Measurements from ENCODE around the gene UBA5.
A peak's percentile ranks its signal among the peaks of the same experiment; 100 is the strongest.

UBA5 gene

DNA sequence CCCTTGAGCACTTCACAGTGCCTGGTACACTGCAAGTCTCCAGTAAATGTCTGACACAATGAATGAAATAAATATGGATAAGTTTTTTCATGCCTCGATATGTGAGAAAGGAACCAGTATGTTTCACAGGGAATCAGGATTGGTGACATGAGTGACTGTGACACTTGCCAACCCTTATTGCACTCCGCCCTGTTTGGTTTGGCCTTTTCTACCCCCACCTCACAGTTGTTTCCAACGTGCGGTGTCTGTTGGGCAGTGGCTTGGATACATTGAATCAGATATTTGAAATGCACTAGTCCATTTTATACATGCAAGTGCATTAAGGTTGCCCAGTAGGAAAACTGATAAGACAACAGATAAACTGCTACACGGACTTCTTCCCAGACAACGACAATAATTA, 60.1 kb downstream of the UBA5 start:
- DNase-seq (ENCODE audit: low read depth in 2 of 2): no peak

GRCh38 chr3:132721479-132722164, 61.5 kb downstream of the UBA5 start:
- no peak for DNase-seq (ENCODE audit: low read depth in 2 of 2)

DNA sequence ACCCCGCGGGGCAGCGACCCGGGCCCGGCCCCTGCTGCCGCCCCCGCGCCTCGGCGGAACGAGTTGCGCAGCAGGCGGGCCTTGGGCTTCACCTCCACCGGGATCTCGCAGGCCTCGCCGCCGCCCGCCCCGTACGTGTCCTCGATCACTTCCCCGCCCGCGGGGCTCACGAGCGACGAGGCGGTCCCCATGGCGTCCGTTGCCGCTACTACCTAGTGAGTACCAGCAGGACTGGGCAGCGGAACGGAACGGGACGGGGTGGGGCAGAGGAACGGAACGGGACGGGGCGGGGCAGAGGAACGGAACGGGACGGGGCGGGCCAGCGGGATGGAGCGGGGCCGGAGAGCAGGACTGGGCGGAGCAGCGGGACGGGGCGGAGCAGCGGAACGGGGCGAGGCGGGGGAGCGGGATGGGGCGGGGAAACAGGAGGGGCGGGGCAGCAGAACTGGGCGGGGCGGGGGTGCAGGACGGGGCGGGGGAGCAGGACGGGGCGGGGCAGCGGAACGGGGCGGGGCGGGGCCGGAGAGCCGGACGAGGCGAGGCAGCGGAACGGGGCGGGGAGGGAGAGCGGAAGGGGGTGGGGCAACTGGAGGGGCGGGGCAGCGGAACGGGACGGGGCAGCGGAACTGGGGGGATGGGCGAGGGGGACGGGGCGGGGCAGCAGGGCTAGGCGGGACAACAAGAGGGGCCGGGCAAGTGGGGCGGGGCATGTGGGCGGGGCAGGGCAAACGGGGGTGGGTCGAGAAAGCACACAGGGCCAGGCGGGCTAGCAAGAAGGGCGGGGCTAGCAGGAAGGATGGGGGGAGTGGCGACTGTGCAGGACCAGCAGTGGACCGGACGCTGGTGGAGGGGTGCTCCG, 62.3 kb downstream of the UBA5 start, which contains the start of gene NPHP3:
TSS of gene NPHP3 (minus strand) at position 245 of the 859 bp plus-strand sequence. CDS start at position 191, 54 bp downstream.
- DNase-seq (ENCODE audit: low read depth in 2 of 2): peak; percentile 90 to 91

DNA sequence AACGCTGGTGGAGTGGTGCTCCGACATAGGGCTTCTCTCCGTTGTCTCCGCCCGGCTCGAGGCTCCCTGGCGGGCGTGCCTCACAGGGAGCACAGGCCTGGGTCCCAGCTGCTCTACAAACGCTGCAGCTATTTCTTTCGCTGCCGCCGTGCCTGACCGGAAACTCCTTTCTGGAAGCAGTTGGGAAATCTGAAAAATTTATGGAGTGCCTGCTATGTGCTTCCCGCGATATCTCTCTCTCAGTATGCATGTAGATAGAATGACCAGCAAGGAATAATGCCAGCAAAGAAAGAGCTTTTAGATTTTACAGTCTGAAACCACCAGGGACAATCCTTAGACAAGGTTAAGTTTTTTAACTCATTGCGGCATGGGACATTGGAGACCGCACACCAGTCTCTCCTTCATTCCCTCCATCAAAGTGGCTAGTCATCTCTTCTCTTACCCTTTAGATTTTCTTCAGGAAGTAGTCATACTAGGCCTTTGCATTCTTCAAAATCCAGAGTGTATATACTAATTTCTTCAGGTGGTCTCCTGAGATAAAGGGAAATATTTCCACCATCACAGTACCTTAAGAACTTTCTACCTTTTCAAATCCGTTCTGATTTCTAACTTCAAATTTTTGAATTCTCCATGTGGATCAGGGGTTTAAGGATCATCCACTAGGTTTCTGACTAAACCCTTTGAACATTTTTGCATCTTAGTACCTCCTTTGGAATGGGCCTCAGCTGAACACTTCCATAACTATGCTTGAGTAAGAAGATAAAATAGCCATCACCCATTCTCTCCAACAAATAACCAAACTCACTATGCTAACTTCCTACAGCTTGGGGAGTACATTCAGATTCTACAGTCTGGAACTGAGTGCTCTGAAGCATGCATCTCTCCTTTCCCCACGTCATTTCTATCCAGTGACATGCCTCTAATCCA, 63.2 kb downstream of the UBA5 start:
- no peak for DNase-seq (ENCODE audit: low read depth in 2 of 2)

GRCh38 chr3:132726341-132726823, 66.3 kb downstream of the UBA5 start:
- DNase-seq (ENCODE audit: low read depth in 2 of 2): no peak

Data from stimulated activated CD8-positive, alpha-beta memory T cell treated with anti-CD3 and anti-CD28 coated beads, Interleukin-15, amount 100 ng/mL, for 48 hours (primary cell).